Vagina (tissue), 2 donors: ENCODE measurements around the gene NDUFB8. TPM values are rescaled to one million over a fixed set of nuclear protein-coding genes. Genes with fewer than 3 reads are reported as not detected.
A peak's percentile ranks its signal among the peaks of the same experiment; 100 is the strongest.

Source experiments
- DNase-seq, 2 donors: peaks; one replicate each; pipeline ENCODE4 v3.0.0-alpha.2; 2017; ENCODE audit errors: extremely low spot score in 2 of 2
- H3K27ac ChIP-seq: fragments of 200-600 bp; sonication (generic); one replicate; pipeline ENCODE4 v1.5.1; 2019
- H3K27me3 ChIP-seq: fragments of 200-600 bp; sonication (generic); one replicate; pipeline ENCODE4 v1.5.1; 2019
- H3K36me3 ChIP-seq, 2 donors: fragments of 200-600 bp; sonication (generic); one replicate each; pipeline ENCODE4 v1.5.1; 2017 to 2019
- H3K4me1 ChIP-seq: fragments of 200-600 bp; sonication (generic); one replicate; pipeline ENCODE4 v1.5.1; 2019
- H3K4me3 ChIP-seq, 2 donors: fragments of 200-600 bp; sonication (generic); 1 replicate in 1 of 2; 2 replicates in 1 of 2; pipeline ENCODE4 v1.5.1; 2016 to 2019
- H3K9me3 ChIP-seq: fragments of 200-600 bp; sonication (generic); one replicate; pipeline ENCODE4 v1.5.1; 2019
- POLR2A ChIP-seq, 2 donors: fragments of 450-650 bp; IDR thresholded peaks; one replicate each; pipeline ENCODE4 v1.6.1; 2017; ENCODE audit warnings: antibody characterized with exemption in 2 of 2, mild to moderate bottlenecking in 2 of 2, moderate library complexity in 2 of 2
- POLR2AphosphoS5 ChIP-seq, 2 donors: sonication (generic); formaldehyde crosslinking; IDR thresholded peaks; one replicate each; pipeline ENCODE4 v1.9.0; 2017; ENCODE audit warnings: antibody characterized with exemption in 2 of 2, mild to moderate bottlenecking in 2 of 2, low read depth in 1 of 2; ENCODE audit not compliant: insufficient read depth in 1 of 2
- intact Hi-C: fragments of 100-400 bp; cut with DNase I; formaldehyde crosslinking; loops from one replicate; pipeline ENCODE4 v1.15.1; 2023
- total RNA-seq: library from RNA; depleted of rRNA; stranded (reverse); fragments of >200 nt; gene quantifications from one replicate; pipeline ENCODE4 v1.2.3, GENCODE V29; 2016
- TF ChIP-seq, protein P1 (sequence below), 3 experiments: fragments of 450-650 bp in 2 of 3; fragments of 200-600 bp in 1 of 3; sonication (generic) in 1 of 3; IDR thresholded peaks; one replicate each; pipeline ENCODE4 v1.5.1; 2017 to 2019; ENCODE audit warnings: antibody characterized with exemption in 3 of 3, mild to moderate bottlenecking in 2 of 3, moderate library complexity in 2 of 3

NDUFB8 gene
- total RNA-seq, 1 donor from 2014 or later: 143 TPM

DNA sequence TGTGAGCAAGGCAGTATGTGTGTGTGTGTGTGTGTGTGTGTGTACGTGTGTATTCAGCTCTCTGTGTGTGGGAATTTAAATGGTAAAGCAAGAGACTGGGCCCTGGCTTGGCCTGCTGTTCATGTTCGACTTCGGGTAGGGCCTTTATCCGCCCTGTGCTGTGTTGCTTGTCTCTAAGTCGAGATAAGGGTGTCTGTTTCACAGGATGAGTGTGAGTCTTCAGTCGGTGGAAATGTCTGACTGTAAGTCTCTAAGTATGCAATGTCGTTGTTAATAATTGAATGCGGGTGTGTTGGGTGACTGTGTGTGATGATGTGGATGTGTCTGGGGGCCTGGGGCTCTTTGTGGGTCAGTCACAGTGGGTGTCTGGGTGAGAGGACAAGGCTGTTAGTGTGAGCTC is 40.8 kb upstream of the NDUFB8 start:
- Histone ChIP-seq H3K27me3 (no peaks in the 10 kb centered on the region), H3K36me3 (no peaks in the 10 kb centered on the region), H3K27ac (no peak overlapping the region), H3K9me3 (no peaks in the 10 kb centered on the region), H3K4me3 (no peak overlapping the region), H3K4me1 (no peaks in the 10 kb centered on the region)
- intact Hi-C loops: no loop called here
- DNase-seq: peak in 1 of 2 donors; percentile 62
- TF ChIP-seq POLR2AphosphoS5 (IDR thresholded peaks at IDR 0.05; ENCODE audit: insufficient read depth in 1 of 2, low read depth in 1 of 2): no peak
- no peak for TF ChIP-seq POLR2A (IDR thresholded peaks at IDR 0.05)
- TF ChIP-seq, protein P1, sequence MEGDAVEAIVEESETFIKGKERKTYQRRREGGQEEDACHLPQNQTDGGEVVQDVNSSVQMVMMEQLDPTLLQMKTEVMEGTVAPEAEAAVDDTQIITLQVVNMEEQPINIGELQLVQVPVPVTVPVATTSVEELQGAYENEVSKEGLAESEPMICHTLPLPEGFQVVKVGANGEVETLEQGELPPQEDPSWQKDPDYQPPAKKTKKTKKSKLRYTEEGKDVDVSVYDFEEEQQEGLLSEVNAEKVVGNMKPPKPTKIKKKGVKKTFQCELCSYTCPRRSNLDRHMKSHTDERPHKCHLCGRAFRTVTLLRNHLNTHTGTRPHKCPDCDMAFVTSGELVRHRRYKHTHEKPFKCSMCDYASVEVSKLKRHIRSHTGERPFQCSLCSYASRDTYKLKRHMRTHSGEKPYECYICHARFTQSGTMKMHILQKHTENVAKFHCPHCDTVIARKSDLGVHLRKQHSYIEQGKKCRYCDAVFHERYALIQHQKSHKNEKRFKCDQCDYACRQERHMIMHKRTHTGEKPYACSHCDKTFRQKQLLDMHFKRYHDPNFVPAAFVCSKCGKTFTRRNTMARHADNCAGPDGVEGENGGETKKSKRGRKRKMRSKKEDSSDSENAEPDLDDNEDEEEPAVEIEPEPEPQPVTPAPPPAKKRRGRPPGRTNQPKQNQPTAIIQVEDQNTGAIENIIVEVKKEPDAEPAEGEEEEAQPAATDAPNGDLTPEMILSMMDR (IDR thresholded peaks at IDR 0.05): no peak

DNA sequence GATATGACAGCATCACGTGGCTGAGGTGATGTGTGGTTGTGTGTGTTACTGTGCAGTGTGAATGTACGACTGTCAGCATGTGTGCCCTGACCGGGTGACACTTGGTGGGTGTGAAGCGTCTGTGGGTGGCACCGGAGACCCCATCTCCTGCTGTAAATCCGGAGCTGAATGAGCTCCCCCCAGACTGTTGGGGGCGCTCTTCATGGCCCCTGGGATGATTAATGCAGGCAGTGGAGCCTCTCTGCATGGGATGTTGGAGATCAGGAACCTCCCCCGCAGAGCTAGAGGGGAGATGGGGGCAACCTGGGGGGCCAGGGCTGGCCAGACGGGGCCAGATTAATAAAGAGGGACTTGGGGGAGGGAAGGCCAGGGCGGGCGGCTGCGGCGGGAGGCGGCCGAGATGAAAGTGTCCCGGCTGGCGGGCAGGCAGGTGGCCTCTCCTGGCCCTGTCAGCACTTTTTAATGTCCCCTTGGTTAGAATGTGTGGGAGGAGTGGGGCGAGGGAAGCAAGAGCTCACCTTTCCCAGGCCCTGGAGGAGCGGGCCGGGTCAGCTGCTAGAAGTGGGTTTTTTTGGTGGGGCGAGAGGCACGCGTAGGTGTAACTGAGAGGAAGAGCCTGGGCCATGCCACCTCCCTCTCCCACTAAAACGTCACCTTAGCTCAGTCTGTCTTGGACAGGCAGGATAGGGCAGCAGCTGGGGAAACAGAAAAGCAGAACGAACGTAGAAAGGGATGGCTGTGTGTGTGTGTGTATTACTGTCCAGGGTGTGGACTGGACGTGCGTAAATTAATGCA is 40.2 kb upstream of the NDUFB8 start:
- Histone ChIP-seq H3K36me3 (no peaks in the 10 kb centered on the region), H3K4me1 (no peaks in the 10 kb centered on the region), H3K4me3 (no peak overlapping the region), H3K27ac (no peak overlapping the region), H3K27me3 (no peaks in the 10 kb centered on the region), H3K9me3 (no peaks in the 10 kb centered on the region)
- DNase-seq: peak in 1 of 2 donors; percentile 40
- intact Hi-C loops: no loop called here
- TF ChIP-seq POLR2AphosphoS5 (IDR thresholded peaks at IDR 0.05; ENCODE audit: insufficient read depth in 1 of 2, low read depth in 1 of 2): no peak
- TF ChIP-seq, protein P1 (IDR thresholded peaks at IDR 0.05): no peak

DNA sequence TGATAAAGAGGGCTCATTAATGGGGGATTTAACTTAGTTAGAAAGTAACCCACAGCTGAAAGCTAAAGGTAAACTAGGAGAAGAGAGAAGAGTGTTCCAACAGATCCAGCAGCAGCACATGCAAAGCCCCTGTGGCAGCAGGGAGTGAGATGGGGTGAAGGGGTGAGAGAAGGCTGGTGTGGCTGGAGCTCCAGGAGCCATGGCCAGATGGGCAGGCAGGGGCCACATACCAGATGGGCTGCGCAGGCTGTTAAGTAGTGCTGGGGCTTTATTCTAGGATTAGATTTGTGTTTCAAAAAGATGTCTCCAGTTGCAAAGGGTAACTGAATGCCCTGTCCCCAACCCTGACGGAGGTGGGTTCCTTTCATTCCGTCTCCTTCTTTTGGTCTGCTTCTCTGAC is 39.2 kb upstream of the NDUFB8 start:
- intact Hi-C loops: no loop called here
- no peaks in the 10 kb centered on the region for H3K4me1 ChIP-seq
- H3K27ac ChIP-seq: no peak overlapping the region
- H3K9me3 ChIP-seq: no peaks in the 10 kb centered on the region
- TF ChIP-seq POLR2A (IDR thresholded peaks at IDR 0.05): no peak
- TF ChIP-seq POLR2AphosphoS5 (IDR thresholded peaks at IDR 0.05; ENCODE audit: insufficient read depth in 1 of 2, low read depth in 1 of 2): no peak
- TF ChIP-seq, protein P1 (IDR thresholded peaks at IDR 0.05): no peak
- H3K27me3 ChIP-seq: no peaks in the 10 kb centered on the region
- H3K4me3 ChIP-seq: no peak overlapping the region
- DNase-seq: peak in 1 of 2 donors; percentile 25
- no peaks in the 10 kb centered on the region for H3K36me3 ChIP-seq

DNA sequence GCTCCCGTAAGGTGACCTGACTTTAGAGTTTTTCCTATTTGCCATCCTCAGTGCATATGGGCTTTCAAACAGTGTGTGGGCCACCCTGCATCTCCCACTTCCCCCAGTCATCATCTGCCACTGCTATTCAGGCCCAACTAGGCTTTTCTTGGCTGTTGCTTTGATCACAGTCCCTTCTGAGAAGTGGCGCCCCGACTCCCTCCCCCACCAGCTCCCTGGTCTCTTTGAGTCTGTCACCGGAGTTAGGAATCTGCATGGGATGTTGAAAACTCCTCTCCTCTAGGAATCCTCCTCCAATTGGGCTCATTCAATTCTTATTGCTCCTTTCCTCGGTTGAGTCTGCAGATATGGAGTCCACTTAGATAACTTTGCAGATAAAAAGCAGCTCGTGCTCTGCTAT is 38.2 kb upstream of the NDUFB8 start:
- no peak overlapping the region for H3K4me3 ChIP-seq
- no peak overlapping the region for H3K27ac ChIP-seq
- peaks cover under 1% of the 10 kb centered on the region for H3K4me1 ChIP-seq
- H3K36me3 ChIP-seq: no peaks in the 10 kb centered on the region
- intact Hi-C loops: no loop called here
- H3K27me3 ChIP-seq: peaks cover 1% of the 10 kb centered on the region
- DNase-seq: peak in 1 of 2 donors; percentile 58
- no peaks in the 10 kb centered on the region for H3K9me3 ChIP-seq
- no peak for TF ChIP-seq POLR2AphosphoS5 (IDR thresholded peaks at IDR 0.05; ENCODE audit: insufficient read depth in 1 of 2, low read depth in 1 of 2)
- TF ChIP-seq POLR2A (IDR thresholded peaks at IDR 0.05): no peak
- TF ChIP-seq, protein P1 (IDR thresholded peaks at IDR 0.05): no peak

DNA sequence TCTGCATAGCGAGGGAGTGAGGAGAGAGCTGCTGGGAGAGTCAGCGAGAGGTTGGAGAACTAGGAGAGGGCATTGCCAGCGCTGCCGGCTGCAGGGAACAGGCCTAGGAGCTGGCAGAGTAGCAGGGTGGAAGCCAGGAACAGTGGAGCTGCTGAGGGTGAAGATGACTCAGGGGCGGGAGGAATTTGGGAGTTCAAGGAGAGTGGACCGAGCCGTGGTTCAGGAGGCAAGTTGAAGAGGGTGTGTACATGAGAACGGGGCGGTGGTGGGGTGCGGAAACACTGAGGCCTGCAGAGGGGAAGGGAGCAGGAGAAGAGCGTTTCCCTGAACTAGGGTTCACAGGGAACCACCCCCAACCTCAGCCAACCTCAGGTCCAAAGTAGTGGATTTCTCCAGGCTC is 37.6 kb upstream of the NDUFB8 start:
- H3K36me3 ChIP-seq: no peaks in the 10 kb centered on the region
- H3K4me3 ChIP-seq: no peak overlapping the region
- TF ChIP-seq POLR2AphosphoS5 (IDR thresholded peaks at IDR 0.05; ENCODE audit: insufficient read depth in 1 of 2, low read depth in 1 of 2) (no peak), POLR2A (IDR thresholded peaks at IDR 0.05) (no peak)
- TF ChIP-seq, protein P1 (IDR thresholded peaks at IDR 0.05): no peak
- DNase-seq: no peak
- intact Hi-C loops: no loop called here
- H3K4me1 ChIP-seq: peaks cover 7% of the 10 kb centered on the region
- no peak overlapping the region for H3K27ac ChIP-seq
- H3K9me3 ChIP-seq: no peaks in the 10 kb centered on the region
- H3K27me3 ChIP-seq: peaks cover 7% of the 10 kb centered on the region
